ENCODE measurements around the gene FOS.

DNA sequence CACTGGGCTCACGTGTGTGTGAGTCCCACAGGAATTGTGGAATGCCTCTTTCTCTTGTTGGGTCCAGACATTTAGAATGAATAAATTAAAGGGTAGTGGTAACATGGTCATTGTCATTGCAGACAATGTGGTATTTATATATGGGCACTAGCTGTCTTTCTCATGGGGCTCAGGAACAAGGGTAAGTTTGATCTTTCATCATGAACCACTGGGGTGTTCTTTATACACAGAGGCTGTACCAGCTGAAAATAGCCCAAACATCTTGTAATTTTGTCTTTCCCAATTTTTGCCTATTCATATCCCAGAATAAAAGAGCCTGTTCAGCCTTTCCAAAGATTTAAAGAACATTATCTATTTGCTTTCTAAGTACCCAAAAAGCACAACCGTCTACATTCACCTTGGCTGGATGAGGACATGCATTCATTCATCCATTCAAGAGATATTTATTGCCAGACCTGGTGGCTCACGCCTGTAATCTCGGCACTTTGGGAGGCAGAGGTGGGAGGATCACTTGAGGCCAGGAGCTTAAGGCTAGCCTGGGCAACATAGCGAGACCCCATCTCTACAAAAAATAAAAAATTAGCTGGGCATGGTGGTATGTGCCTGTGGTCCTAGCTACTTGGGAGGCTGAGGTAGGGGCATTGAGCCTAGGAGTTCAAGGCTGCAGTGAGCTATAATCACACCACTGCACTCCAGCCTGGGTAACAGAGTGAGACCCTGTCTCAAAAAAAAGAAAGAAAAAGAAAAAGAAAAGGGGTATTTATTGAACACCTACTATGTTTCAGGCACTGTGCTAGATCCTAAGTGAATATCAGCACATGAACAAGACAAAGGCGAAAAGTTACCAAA is 4.4 kb upstream of the FOS start:
- TF ChIP-seq, protein P1, sequence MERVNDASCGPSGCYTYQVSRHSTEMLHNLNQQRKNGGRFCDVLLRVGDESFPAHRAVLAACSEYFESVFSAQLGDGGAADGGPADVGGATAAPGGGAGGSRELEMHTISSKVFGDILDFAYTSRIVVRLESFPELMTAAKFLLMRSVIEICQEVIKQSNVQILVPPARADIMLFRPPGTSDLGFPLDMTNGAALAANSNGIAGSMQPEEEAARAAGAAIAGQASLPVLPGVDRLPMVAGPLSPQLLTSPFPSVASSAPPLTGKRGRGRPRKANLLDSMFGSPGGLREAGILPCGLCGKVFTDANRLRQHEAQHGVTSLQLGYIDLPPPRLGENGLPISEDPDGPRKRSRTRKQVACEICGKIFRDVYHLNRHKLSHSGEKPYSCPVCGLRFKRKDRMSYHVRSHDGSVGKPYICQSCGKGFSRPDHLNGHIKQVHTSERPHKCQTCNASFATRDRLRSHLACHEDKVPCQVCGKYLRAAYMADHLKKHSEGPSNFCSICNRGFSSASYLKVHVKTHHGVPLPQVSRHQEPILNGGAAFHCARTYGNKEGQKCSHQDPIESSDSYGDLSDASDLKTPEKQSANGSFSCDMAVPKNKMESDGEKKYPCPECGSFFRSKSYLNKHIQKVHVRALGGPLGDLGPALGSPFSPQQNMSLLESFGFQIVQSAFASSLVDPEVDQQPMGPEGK (CRISPR knock-in tag; IDR thresholded peaks at IDR 0.05; ENCODE audit: borderline replicate concordance), result no peak
- TF ChIP-seq ZFP3 (CRISPR knock-in tag; IDR thresholded peaks at IDR 0.05), result no peak
- TF ChIP-seq ARNTL (CRISPR knock-in tag; IDR thresholded peaks at IDR 0.05; ENCODE audit: borderline replicate concordance, low read depth), result no peak
- no peak for TF ChIP-seq OSR1 (CRISPR knock-in tag; IDR thresholded peaks at IDR 0.05)
- no peak for TF ChIP-seq RARB (CRISPR knock-in tag; IDR thresholded peaks at IDR 0.05)
- TF ChIP-seq GLIS3 (CRISPR knock-in tag; IDR thresholded peaks at IDR 0.05), result no peak

Measured in SK-N-SH treated with all-trans-retinoic acid at 6 μM for 48 hours (cell line).